Embryonic facial prominence (tissue), 1 donor: Measurements from ENCODE around the gene DDC.
"Not testable (repeated sequence)": the region's sequence is repeated elsewhere in the genome, so short reads cannot be mapped to it uniquely, and the experiment has no call there.

ENCODE experiments used
- DNase-seq: peaks from one replicate; pipeline ENCODE4 v3.0.0-alpha.2; 2016; ENCODE audit errors: extremely low spot score

The DDC gene

DNA sequence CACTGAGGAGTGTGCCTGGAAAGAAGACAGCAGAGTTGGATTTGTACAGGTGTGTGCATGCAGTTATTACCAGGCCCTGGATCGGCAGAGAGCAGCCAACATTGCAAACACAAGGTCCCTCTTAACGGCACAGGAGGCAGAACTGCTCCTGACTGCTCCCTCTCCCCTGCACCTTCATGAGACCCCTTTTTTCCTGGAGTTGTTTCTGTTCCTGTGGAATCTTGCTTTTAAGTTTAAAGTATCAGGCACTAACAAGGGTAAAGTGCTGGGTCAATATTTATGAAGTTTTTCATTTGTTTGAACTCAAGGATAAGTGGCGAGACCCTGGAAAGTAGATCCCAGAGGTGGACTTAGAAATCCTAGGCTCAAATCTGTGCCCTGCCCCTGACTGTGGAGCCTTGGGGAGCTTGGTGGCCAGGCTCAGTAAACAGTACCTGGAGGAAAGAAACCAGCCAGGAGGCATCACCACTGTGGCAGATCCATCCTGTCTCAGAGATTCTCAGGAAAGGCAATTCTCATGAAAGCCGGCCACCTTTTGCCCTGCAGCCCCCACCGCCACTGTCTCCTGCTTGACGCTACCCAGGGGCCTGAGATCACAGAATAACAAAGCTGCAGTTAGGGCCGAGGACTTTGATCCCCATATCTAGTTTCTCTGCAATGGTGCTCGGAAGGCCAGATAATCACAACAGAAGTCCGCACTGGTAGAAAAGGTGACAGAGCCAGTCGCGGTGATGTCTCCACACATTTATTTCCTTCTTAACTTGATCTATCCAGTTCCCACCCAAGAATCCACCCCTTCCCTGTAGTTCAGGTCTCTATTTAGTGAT lies 36.7 kb downstream of the DDC start:
- DNase-seq: no peak

DNA sequence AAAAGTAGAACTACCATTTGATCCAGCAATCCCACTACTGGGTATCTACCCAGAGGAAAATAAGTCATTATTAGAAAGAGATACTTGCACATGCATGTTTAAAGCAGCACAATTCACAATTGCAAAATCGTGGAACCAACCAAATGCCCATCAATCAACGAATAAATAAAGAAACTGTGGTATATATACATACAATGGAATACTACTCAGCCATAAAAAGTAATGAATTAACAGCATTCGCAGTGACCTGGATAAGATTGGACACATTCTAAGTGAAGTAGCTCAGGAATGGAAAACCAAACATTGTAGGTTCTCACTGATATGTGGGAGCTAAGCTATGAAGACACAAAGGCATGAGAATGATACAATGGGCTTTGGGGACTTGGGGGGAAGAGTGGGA lies 45.9 kb downstream of the DDC start:
- DNase-seq: not testable (repeated sequence)

DNA sequence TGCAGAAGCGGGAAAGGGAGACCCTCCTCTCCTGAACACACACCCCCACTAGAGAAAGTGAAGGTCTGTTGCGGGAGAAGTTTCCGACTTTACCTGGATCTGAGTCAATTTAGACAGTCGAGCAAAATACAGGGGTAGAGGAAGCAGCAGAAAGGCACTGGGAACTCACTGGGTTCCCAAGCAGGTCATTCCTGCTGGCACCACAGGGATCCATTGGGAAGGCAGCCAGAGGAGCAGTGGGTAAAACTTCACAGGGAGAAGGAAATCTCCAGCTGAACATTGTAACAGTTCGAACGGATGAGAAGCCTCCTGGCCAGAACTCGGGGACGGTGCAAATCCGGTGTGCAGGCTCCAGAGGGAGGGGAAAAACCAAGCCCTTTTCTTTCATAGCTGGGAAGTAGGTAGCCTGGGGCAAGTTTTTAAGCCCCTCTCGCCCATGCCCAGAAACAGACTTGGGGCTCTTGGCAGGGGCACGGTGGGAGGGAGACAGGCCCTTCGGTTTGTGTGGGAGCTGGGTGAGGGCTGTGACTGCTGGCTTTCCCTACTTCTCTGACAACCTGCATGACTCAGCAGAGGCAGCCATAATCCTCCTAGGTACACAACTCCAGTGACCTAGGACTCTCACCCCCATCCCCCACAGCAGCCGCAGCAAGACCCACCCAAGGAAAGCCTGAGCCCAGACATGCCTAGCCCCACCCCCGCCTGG lies 51.9 kb downstream of the DDC start:
- no peak for DNase-seq

DNA sequence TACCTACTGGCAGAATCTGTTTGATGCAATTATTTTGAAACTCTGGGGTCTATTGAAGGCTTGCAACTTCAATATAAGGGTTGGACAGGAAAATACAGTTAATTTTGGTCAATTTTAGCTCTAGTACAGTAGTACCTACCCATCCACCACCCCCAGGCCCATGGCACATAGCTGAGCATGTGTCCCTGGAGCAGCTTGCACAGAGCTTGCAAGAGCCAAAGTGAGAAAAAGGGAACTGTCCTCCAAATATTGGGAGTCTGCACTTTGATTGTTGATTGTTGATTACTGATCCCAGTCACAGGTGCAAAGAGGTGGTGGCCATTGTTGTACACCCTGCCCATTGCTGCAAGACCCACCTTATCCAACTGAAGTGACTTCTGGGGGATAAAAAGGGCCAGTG lies 52.8 kb downstream of the DDC start:
- DNase-seq: no peak

DNA sequence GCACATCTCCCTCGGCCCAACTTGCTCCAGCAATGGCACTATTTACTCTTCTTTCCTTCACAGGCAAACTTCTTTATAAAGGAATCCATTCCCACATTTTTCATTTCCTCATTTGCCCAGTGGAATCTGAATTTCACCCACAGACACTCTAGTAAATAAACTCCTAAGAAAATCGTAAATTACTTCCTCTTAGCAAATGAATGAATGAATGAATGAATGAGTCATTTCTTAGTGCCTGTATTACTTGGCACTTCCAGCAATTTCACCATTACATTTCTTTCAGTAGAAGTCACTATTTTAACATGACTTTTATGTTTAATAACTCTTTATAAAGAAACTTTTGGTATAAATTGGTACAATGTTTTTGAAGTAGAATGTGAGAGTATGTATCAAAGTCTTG lies 55.7 kb downstream of the DDC start:
- no peak for DNase-seq

DNA sequence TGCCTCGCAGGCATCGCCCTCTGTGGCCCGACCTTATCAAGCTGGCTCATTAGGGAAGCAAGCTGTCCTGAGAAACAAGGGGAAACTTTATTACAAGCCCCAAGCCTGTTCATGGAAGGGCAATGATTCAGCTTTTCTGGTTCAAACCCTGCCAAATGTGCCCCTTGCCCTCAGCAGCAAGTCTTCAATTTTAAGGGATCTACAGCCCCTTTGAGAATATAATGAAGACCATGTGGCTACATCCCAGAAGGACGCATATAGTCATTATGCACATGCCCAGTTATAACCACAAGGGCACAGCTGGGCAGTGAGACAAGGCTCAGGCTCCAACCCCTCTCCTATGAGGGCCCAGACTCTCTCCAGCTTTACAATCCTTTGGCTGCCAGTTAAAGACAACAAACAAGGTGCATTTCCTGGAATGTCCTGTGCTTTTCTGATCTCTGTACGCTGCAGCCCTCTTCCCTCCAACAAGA lies 56.7 kb downstream of the DDC start:
- no peak for DNase-seq

DNA sequence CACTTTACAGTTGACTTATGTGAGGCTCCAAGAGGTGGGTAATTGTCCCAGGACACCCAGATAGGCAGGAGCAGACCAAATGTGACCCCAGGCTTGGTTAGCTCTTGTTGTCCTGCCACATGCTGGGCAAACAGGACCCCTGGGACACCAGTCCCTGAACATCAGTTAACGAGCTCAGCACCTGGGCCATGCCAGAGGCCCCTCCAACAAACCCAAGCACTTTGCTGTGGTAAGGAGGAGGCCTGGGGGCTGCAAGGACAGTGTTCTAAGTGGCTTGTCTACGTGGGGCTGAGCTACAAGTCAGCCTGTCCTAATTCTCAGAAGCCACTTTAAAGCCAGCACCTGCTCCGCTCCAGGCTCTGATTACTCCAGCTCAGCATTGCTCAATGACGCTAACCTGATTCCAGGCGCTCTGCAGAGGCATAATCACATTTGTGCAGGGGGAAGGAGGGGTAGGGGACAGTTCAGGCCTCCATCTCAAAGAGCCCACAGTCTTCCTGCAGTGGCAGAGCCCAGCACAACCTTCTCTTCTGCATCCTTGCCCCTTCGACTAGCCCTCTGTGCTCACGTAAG lies 57.2 kb downstream of the DDC start:
- DNase-seq: no peak

DNA sequence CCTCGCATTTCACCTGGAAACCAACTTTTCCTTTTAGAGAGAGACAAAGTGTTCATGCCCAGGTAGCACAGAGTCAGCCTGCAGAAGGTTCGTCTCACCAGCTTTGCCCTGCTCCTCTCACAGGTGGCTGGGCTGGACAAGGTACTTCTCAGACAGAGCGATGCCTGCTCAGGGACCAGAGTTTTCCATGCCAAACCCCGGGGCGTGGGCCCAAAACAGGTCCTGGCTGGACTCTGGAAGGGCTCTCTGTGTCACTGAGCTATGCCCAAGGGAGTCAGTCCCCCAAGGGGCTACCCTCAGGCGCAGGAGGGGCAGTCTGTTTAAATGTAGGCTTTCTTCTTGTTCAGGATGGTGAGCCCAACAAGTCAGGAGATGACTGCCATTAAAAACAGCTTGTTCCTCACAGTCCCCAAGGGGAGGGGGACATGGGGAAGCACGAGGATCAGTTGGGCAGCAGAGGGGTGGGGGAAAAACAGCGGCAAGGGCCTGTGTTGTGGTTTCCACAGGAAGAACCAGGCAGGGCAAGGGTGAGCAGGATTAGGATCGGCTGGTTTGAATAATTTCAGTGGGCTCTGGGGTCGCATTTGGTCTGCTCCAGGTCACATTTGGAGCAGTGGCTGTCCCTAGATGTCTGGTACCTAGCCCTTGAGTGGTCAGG lies 59.5 kb downstream of the DDC start:
- no peak for DNase-seq

DNA sequence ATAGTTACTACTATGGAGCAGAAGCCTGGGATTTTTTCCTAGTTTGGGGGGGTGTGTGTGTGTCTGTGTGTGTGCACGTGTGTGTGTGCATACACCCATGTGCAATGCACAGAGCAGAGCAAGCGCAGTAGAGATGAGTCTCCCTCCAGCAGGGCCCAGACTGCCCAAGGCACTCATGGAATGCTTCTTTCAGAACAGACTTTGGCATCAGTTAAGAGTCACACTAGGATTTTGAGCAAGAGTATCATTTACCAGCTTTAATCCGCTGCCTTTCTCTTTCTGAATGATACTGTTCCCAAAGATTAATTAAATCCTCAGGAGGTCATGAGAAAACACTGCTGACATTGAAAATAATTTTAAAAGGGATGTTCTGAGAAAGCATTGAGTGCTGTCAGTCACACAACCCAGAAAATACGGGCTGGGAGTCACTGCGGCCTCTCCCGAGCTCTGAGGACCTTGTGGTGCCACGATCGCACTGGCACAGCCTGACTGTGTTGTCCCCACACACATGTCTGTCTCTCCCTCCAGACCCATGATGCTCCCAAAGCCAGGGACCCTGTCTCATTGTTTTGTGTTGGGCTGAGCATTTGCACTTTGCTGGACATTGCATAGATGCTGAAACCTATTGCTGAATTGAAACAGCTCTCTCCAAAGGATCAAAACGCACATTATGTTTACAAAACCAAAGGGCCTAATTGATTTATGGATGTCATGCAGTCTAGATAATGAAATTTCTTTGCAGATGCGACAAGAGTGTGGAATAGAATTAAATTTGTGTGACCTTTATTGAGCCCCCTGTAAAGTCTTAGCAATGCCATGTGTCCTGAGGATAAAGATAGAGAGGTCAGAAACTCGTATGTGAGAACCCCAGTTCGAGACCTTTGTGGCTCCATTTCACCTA lies 60.3 kb downstream of the DDC start:
- no peak for DNase-seq

DNA sequence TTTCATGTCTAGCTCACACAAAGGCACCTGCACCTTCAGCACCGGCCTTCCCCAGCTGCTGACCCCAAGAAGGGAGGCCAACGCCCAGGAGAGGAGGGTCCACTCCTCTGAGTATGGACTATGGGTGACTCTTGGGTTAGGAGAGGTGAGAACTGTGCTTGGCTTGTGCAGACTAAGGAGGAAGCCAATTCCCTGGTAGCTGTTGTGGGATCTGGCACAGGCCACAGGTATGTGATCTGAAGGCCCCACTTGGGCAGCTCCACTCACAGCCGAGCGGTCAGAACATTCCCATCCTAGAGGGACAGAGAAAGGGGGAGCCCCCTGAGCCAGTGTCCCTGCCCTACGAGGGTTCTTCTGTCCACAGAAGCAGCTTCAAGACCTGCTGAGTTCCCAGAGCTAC lies 62.3 kb downstream of the DDC start:
- DNase-seq: no peak

DNA sequence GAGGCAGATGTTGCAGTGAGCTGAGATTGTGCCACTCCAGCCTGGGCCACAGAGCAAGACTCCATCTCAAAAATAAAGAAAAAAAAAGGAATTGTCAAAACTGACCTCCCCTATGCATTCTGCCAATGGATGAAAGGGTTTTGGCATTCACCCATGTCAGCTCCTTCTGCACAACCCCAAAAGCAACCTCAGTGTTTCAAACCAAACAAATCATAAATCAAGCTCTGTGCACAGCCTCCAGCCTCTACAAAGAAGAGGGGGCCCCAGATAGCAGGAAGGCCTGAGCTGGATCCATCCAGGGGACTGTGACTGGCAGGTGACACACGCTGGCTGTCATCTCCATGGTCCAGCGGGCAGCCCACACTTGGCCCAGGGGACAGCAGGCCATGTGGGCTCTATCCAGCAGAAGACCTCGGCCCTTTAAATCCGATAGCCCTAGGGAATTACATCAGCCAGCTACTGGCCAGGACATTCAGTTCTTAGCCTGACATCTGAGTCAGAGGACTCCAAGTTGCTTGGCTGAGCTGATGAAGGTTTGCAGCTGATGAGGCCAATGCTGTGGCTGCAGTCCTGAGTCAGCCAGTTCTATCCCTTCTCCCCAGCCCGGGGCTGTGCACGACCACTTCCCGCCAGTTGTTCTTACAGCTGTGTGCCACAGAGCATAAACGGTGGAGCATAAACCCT lies 63.1 kb downstream of the DDC start:
- DNase-seq: no peak

DNA sequence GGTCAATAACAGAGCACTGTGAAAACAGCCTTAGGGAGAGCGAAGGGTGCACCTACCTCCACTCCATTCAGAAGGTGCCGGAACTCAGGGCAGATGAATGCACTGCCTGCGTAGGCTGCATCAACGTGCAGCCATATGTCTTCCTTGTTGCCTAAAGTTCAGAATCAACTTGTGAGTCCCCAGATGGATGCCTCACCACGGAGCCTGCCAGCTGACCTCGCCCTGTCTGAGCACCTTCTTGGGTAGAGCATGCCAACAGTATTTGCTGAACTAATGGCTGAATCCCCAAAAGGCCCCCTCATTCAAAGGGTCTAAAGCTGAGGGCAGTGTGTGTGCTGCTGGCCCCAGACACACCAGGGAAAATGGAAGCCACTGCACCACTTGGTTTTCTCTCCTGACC lies 66.1 kb downstream of the DDC start:
- DNase-seq: no peak

DNA sequence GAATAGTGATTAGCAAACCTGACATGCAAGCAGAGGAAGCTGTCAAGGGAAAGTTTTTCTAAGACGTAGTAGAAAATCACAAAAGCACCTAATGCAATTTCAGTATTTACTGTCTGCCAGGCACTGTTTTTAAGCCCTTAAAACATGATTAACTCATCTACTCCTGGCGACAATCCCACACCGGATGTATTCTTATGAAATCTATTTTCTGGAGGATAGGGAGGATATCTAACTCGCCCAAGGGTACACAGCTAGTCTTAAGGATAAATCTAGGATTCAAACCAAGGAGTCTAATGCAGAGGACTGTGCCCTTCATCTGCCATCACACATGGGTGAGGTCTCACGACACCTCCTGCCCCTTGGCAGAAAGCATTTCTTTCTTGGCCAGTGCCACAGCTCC lies 67.2 kb downstream of the DDC start:
- DNase-seq: no peak

DNA sequence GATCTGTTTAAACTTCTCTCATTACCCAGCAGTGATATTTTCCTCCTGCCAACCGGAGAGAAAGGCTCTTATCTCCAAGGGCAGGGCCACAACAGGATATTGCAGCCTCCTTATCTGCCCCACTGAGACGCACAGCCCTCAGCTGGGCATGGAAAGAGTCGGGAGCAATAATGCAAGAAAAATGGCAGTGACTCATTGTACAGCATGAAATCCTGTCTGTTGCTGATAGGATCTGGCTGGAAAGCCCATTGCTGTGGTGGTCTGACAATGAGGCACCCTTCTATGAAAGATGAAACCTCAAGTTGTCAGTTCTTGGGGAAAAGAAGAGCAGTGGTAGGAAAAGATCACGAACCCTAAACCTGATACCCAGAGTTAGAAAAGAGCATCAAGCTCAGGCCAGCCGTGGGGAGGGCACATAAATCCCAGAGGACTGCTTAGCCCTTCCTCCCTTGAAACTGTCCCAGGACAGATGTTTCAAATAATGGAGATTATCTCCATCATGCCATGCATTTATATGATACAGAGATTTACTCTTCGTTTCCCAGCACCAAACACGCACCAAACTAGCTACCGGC lies 68.0 kb downstream of the DDC start:
- DNase-seq: no peak

DNA sequence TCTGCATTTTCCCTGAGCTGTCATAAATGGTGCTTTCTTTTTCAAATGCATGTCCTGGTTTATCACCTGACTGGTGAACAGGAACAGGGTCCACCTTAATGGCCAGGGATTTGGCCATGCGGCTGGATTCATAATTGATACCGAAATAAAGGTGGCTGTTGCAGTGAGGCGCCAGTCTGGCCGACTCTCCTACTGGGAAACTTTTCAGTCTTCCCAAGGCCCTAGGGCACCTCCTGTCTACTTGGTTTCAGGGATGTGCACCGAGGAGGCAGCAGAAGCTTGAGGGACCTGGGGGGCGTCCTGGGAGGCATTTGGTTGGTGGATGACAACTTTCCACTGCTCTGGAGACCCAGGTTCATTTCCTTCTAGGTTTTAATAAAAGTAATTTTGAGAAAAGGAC lies 68.6 kb downstream of the DDC start:
- DNase-seq: no peak

DNA sequence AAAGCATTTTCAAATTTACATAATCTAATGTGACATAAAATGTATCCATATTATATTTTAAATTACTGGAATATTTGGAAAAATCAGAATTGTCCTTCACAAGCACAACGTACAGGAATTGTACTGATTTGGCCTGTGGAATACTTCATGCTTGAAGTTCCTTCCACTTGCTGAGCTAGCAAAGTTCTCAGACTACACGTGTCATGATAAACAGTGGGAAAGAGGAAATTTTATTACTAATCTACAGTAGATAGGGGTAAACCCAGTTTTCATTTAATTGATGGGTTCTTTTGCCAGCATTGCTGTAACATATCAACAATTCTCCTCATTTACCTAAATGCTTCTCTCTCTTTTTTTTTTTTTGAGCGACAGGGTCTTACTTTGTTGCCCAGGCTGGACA lies 69.5 kb downstream of the DDC start:
- DNase-seq: no peak

DNA sequence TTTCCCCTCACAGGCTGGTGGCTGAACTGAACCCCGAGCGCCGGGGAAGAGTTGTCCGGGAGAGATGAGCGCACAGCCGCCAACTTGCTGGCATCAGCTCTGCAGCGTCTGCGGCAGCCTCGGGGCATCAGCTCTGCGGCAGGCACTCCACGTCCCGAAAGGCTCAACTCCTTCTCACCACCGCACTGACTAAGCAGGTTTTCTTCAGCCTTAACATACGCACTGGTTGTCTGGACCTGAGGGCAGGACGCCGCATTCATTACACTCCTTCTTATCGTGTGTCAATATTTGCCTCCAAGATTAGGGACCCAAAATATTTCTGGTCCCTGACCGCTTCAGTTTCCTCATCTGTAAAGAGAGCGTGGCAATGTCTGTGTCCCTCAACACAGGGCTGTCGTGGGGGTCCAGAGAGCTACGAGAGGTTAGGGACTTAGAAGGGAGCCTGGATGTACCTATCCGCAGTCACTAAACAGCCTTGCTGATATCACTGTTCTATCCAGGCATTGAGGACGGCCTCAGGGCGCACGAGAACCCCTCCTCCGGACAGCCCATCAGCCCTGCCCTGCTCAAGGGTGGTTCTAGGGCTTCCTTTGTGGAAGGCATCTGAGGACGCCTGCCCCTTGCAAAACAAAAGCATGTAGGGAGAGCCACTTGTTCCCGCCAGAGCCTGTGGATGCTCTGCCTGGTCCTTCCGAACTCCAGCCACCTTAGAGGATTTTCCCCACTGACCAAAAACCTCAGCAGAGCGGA lies 72.3 kb downstream of the DDC start:
- DNase-seq: no peak

DNA sequence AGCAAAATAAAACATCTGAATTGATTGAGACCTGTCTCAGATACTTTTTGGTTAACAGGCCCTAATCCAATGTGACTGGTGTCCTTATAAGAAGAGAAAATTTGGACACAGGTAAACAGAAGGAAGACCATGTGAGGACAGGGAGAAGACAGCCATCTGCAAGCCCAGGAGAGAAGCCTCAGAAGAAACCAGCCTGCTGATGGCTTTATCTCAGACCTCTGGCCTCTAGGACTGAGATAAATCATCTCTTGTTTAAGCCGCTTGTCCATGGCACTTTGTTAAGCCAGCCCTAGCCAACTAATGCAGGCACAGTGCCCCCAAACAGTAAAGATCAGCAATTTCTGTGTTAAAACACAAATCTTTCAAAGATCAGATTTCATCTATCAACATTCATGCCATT lies 73.3 kb downstream of the DDC start:
- DNase-seq: no peak

DNA sequence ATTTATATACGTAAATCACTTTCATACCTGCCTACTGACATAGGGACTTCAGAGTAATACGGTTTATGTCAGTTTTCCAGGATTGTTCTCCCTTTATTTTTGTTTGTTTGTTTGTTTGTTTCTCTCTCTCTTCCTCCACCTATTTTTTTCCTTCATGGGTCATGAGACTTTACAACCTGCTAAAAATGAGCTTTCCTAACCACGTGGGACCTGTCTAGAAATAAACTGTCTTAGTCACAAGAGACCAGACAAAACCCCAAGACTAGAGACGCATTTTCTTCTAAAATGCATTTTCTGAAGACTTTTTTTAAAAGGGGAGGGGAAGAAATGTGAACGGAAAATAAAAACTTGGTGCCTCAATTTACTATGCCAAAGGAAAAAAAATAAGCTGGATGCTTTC lies 74.0 kb downstream of the DDC start:
- no peak for DNase-seq

DNA sequence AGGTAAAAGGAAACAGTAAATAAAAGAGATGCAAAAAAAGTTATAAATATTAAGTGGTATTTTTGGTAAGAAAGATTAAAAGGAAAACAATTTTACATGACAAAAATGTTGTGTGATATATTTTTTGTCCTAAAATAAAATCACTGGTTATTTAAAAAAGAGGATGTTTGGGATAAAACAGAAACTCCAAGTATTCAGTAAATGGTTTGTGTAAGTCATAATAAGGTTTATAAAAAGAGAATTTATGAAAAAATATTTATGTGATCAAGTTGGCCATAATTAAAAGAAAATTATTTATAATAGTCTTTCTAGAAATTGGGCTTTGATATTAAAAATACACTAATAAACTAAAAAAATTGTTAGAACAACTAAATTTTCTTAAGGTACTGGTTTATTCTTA lies 76.8 kb downstream of the DDC start:
- DNase-seq: no peak
